Smooth muscle cell (in vitro differentiated cells): ENCODE measurements around the gene N4BP2. TPM values are rescaled to one million over a fixed set of nuclear protein-coding genes. Genes with fewer than 3 reads are reported as not detected.

ENCODE experiments used
- DNase-seq: peaks from one replicate; lab custom pipeline; 2025; ENCODE audit not compliant: unreplicated experiment; lab: John Stamatoyannopoulos, UW
- H2AFZ ChIP-seq: fragments of 200-600 bp; sonication (generic); 2 replicates; pipeline ENCODE4 v1.6.0; 2016; ENCODE audit warnings: antibody characterized with exemption, low read depth, mild to moderate bottlenecking
- H3F3A ChIP-seq: fragments of 200-600 bp; sonication (generic); 2 replicates; pipeline ENCODE4 v1.6.0; 2017; ENCODE audit warnings: antibody characterized with exemption, low read depth
- H3K27ac ChIP-seq: fragments of 200-600 bp; sonication (generic); 2 replicates; pipeline ENCODE4 v1.5.1; 2016; ENCODE audit warnings: low read depth, mild to moderate bottlenecking
- H3K27me3 ChIP-seq: fragments of 200-600 bp; sonication (generic); 2 replicates; pipeline ENCODE4 v1.6.1; 2016; ENCODE audit warnings: low read depth, mild to moderate bottlenecking
- H3K36me3 ChIP-seq: fragments of 200-600 bp; sonication (generic); 2 replicates; pipeline ENCODE4 v1.5.1; 2016; ENCODE audit warnings: low read depth
- H3K4me1 ChIP-seq: fragments of 200-600 bp; sonication (generic); 2 replicates; pipeline ENCODE4 v1.5.1; 2016; ENCODE audit warnings: low read depth
- H3K4me2 ChIP-seq: fragments of 200-600 bp; sonication (generic); 2 replicates; pipeline ENCODE4 v1.6.0; 2016; ENCODE audit warnings: mild to moderate bottlenecking
- H3K4me3 ChIP-seq: fragments of 200-600 bp; sonication (generic); 2 replicates; pipeline ENCODE4 v1.5.1; 2016; ENCODE audit warnings: mild to moderate bottlenecking
- H3K79me2 ChIP-seq: fragments of 200-600 bp; sonication (generic); 2 replicates; pipeline ENCODE4 v1.6.0; 2016; ENCODE audit warnings: low read depth, mild to moderate bottlenecking
- H3K9ac ChIP-seq: fragments of 200-600 bp; sonication (generic); 2 replicates; pipeline ENCODE4 v1.6.0; 2016; ENCODE audit warnings: low read depth
- H3K9me3 ChIP-seq: fragments of 200-600 bp; sonication (generic); replicated peaks from 2 replicates; pipeline ENCODE4 v1.5.1; 2016; ENCODE audit warnings: low read depth
- H4K20me1 ChIP-seq: fragments of 200-600 bp; sonication (generic); 2 replicates; pipeline ENCODE4 v1.6.0; 2016; ENCODE audit warnings: low read depth
- WGBS: methylation state at CpG from one replicate; pipeline ENCODE4 v1.1.7; 2016; ENCODE audit warnings: low lambda C conversion rate; 5-methylcytosine and 5-hydroxymethylcytosine counted together
- polyA plus RNA-seq: library from polyadenylated mRNA; unstranded; fragments of >200 nt; fragmentation: Nextera tagmentation; extraction: Ambion mirVana; gene quantifications from 2 replicates; pipeline ENCODE4 v1.2.1, GENCODE V29; 2016
- total RNA-seq: library from RNA; depleted of rRNA; stranded (reverse); fragments of >200 nt; gene quantifications from 2 replicates; pipeline ENCODE4 v1.2.3, GENCODE V29; 2014
- TF ChIP-seq, protein P1 (sequence below): fragments of 200-600 bp; sonication (generic); IDR thresholded peaks from 2 replicates; pipeline ENCODE4 v1.5.1; 2017; ENCODE audit warnings: borderline replicate concordance, mild to moderate bottlenecking, antibody characterized with exemption; ENCODE audit not compliant: insufficient read depth, poor library complexity, severe bottlenecking

N4BP2 gene
- total and polyA plus RNA-seq, 2 experiments from 2014 or later: 9.0 to 40.0 TPM

DNA sequence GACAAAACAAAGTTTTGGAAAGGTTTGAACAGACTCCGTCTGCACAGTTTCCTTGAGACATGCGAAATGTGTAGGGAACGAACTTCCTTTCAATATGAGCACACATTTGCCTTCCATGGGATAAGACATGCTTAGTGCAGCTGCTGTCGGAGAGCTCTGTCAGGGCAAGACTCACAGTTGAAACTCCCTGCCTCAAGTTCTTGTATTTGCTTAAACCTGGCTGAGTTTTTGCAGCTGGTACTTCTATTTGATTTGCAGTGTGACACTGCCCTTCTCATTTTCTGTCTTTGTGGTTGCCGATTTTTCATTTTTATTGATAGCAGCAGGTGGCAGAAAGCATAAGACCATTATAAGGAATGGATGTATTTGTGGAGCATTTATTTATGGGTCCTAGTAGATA, 122.0 kb downstream of the N4BP2 start:
- DNase-seq: no peak
- H3K4me1 ChIP-seq: no peaks in the 10 kb centered on the region
- WGBS: 81% methylated on average over 5 of the region's 5 CpGs
- H3K9ac ChIP-seq: no peak overlapping the region
- no peak overlapping the region for H3K4me3 ChIP-seq
- H3K36me3 ChIP-seq: no peaks in the 10 kb centered on the region
- H2AFZ ChIP-seq: no peak overlapping the region
- no peak overlapping the region for H3K27ac ChIP-seq
- H3K27me3 ChIP-seq: no peaks in the 10 kb centered on the region
- H3F3A ChIP-seq: no peaks in the 10 kb centered on the region
- TF ChIP-seq, protein P1, sequence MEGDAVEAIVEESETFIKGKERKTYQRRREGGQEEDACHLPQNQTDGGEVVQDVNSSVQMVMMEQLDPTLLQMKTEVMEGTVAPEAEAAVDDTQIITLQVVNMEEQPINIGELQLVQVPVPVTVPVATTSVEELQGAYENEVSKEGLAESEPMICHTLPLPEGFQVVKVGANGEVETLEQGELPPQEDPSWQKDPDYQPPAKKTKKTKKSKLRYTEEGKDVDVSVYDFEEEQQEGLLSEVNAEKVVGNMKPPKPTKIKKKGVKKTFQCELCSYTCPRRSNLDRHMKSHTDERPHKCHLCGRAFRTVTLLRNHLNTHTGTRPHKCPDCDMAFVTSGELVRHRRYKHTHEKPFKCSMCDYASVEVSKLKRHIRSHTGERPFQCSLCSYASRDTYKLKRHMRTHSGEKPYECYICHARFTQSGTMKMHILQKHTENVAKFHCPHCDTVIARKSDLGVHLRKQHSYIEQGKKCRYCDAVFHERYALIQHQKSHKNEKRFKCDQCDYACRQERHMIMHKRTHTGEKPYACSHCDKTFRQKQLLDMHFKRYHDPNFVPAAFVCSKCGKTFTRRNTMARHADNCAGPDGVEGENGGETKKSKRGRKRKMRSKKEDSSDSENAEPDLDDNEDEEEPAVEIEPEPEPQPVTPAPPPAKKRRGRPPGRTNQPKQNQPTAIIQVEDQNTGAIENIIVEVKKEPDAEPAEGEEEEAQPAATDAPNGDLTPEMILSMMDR: no peak
- H3K4me2 ChIP-seq: no peak overlapping the region
- H3K9me3 ChIP-seq: no peaks in the 10 kb centered on the region
- H3K79me2 ChIP-seq: no peaks in the 10 kb centered on the region
- H4K20me1 ChIP-seq: no peaks in the 10 kb centered on the region

DNA sequence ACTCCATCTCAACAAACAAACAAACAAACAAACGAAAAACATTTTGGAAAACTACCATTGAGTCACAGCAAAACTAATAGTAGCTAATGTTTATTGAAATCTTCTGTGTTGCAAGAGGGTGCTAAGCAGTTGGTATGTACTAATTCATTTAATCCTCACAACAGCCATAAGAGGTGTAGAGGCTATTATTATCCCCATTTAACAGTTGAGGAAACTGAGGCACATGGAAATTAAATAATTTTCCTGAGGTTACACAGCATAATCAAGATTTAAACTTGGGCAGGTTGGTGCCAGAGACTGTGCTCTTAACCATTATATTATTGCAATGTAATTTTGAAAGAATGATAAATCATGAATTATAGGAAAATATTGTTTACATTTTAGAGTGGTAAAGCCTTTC, 122.7 kb downstream of the N4BP2 start:
- 96% methylated on average over 1 of the region's 1 CpG for whole genome bisulfite sequencing
- Histone ChIP-seq H3K4me1 (no peaks in the 10 kb centered on the region), H3K36me3 (no peaks in the 10 kb centered on the region), H3K9ac (no peak overlapping the region), H3K79me2 (no peaks in the 10 kb centered on the region), H3F3A (no peaks in the 10 kb centered on the region), H3K4me3 (no peak overlapping the region), H3K27me3 (no peaks in the 10 kb centered on the region), H4K20me1 (no peaks in the 10 kb centered on the region), H3K4me2 (no peak overlapping the region), H3K27ac (no peak overlapping the region), H3K9me3 (no peaks in the 10 kb centered on the region), H2AFZ (no peak overlapping the region)
- TF ChIP-seq, protein P1: no peak
- no peak for DNase-seq

DNA sequence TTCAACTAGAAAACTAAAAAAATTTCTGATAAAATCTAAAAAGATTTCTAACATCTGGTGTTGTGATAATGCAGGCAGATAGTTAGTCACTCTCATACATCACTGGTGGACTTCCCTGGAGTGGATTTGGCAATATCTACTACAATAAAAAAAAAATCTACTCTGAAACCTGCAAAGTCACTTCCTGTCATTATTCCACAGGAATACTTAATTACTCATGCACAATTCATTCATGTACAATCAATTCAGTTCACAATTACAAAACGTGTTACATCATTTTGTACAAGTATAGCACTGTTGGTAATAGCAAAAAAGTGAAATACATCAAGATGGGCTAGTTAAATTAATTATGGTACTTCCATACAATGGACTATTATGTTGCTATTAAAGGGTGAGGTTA, 123.7 kb downstream of the N4BP2 start:
- no peak for DNase-seq

DNA sequence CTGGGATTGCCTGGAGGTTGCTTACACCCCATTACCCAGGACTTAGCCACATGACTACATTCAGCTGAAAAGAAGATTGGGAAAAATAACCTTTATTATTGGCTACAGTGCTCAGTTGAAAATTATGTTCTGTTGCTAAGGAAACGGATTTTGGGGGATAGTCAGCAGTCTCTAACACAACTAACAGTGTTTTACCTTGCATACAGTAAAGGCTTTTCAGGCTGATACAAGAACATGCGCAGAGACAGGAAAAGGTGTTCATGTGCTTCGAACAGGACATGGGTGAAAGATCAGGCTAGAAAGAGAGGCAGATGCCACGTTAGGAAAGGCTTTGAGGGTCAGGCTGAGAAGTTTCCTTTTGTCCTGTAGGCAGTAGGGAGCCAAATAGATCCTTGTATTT, 125.4 kb downstream of the N4BP2 start:
- TF ChIP-seq, protein P1: no peak
- no peak overlapping the region for H3K27ac ChIP-seq

More for the DNA sequence above, 123.7 kb downstream of the N4BP2 start:
- Histone ChIP-seq H4K20me1 (no peaks in the 10 kb centered on the region), H3K27ac (no peak overlapping the region), H3K27me3 (no peaks in the 10 kb centered on the region), H3F3A (no peaks in the 10 kb centered on the region), H3K4me2 (no peak overlapping the region), H3K9me3 (no peaks in the 10 kb centered on the region), H3K36me3 (no peaks in the 10 kb centered on the region), H3K9ac (no peak overlapping the region), H3K4me1 (no peaks in the 10 kb centered on the region), H2AFZ (no peak overlapping the region), H3K4me3 (no peak overlapping the region), H3K79me2 (no peaks in the 10 kb centered on the region)
- WGBS: 81% methylated on average over 1 of the region's 1 CpG
- TF ChIP-seq, protein P1: no peak

More for the DNA sequence above, 125.4 kb downstream of the N4BP2 start:
- no peak overlapping the region for H3K4me3 ChIP-seq
- 90% methylated on average over 4 of the region's 4 CpGs for WGBS
- H3K27me3 ChIP-seq: no peaks in the 10 kb centered on the region
- H3K36me3 ChIP-seq: no peaks in the 10 kb centered on the region
- H3F3A ChIP-seq: no peaks in the 10 kb centered on the region
- no peaks in the 10 kb centered on the region for H4K20me1 ChIP-seq
- no peak overlapping the region for H3K4me2 ChIP-seq
- H2AFZ ChIP-seq: no peak overlapping the region
- no peaks in the 10 kb centered on the region for H3K4me1 ChIP-seq
- no peaks in the 10 kb centered on the region for H3K9me3 ChIP-seq
- no peak overlapping the region for H3K9ac ChIP-seq
- DNase-seq: no peak
- no peaks in the 10 kb centered on the region for H3K79me2 ChIP-seq
